K562 (cell line): Measurements from ENCODE around the gene INO80C. TPM values are rescaled to one million over a fixed set of nuclear protein-coding genes. Genes with fewer than 3 reads are reported as not detected.

ENCODE experiments used
- ARID3A ChIP-seq: IDR thresholded peaks from 2 replicates; pipeline ENCODE4 v1.6.1; 2012; ENCODE audit warnings: low read depth, low read length, improper control_type of control experiment, borderline replicate concordance
- EWSR1 ChIP-seq: fragments of 450-650 bp; IDR thresholded peaks from 2 replicates; pipeline ENCODE4 v1.6.1; 2018; ENCODE audit warnings: borderline replicate concordance, mild to moderate bottlenecking, low read depth, moderate library complexity; ENCODE audit not compliant: partially characterized antibody
- ID3 ChIP-seq, 2 experiments: fragments of 250-450 bp in 1 of 2; fragments of 450-650 bp in 1 of 2; sonication (Bioruptor Pico) in 1 of 2; IDR thresholded peaks; 2 replicates each; pipeline versions ENCODE4 v1.6.1 to v1.8.0; 2016 to 2021; ENCODE audit warnings: mild to moderate bottlenecking in 2 of 2, moderate library complexity in 2 of 2, missing compliant biosample characterization in 1 of 2, missing genetic modification characterization in 1 of 2
- JUN ChIP-seq, 2 experiments: sonication (generic) in 1 of 2; formaldehyde crosslinking in 1 of 2; IDR thresholded peaks; 2 replicates each; pipeline versions ENCODE4 v1.6.1 to v1.8.0; 2012 to 2022; ENCODE audit warnings: borderline replicate concordance in 2 of 2, mild to moderate bottlenecking in 2 of 2, improper control_type of control experiment in 1 of 2, low read depth in 1 of 2, low read length in 1 of 2, missing genetic modification reagents in 1 of 2
- NONO ChIP-seq, 2 experiments: fragments of 200-400 bp in 1 of 2; fragments of 450-650 bp in 1 of 2; formaldehyde crosslinking in 1 of 2; IDR thresholded peaks; 2 replicates each; pipeline ENCODE4 v1.6.1; 2017; ENCODE audit warnings: low read depth in 2 of 2, mild to moderate bottlenecking in 2 of 2, moderate library complexity in 2 of 2, low read length in 1 of 2
- SREBF1 ChIP-seq: fragments of 150-350 bp; IDR thresholded peaks from 2 replicates; pipeline ENCODE4 v1.6.1; 2014; ENCODE audit warnings: antibody characterized with exemption, low read depth, low read length, borderline replicate concordance
- SREBF2 ChIP-seq: sonication (generic); formaldehyde crosslinking; IDR thresholded peaks from 2 replicates; pipeline ENCODE4 v1.4.0; 2020; ENCODE audit warnings: mild to moderate bottlenecking, missing genetic modification reagents
- STAG1 ChIP-seq: sonication (generic); formaldehyde crosslinking; IDR thresholded peaks from 2 replicates; pipeline ENCODE4 v1.5.0; 2020; ENCODE audit warnings: missing genetic modification reagents, borderline replicate concordance
- THAP12 ChIP-seq: fragments of 250-450 bp; sonication (Bioruptor Pico); IDR thresholded peaks from 2 replicates; pipeline ENCODE4 v1.9.0; 2021; ENCODE audit warnings: mild to moderate bottlenecking, inconsistent platforms
- TOE1 ChIP-seq, 2 experiments: fragments of 450-650 bp in 1 of 2; sonication (generic) in 1 of 2; formaldehyde crosslinking in 1 of 2; IDR thresholded peaks; 2 replicates each; pipeline versions ENCODE4 v1.7.1 to v1.8.0; 2016 to 2022; ENCODE audit warnings: borderline replicate concordance in 2 of 2, mild to moderate bottlenecking in 2 of 2, antibody characterized with exemption in 1 of 2, inconsistent platforms in 1 of 2, low read depth in 1 of 2, missing genetic modification reagents in 1 of 2, moderate library complexity in 1 of 2
- ZBTB49 ChIP-seq: sonication (generic); formaldehyde crosslinking; IDR thresholded peaks from 2 replicates; pipeline ENCODE4 v1.8.0; 2022; ENCODE audit warnings: missing genetic modification reagents, mild to moderate bottlenecking, borderline replicate concordance
- ZC3H4 ChIP-seq: sonication (generic); formaldehyde crosslinking; IDR thresholded peaks from 2 replicates; pipeline ENCODE4 v1.9.0; 2021; ENCODE audit warnings: missing genetic modification reagents, borderline replicate concordance
- ZNF239 ChIP-seq: fragments of 250-450 bp; sonication (Bioruptor Pico); IDR thresholded peaks from 2 replicates; pipeline ENCODE4 v1.4.0; 2020; ENCODE audit warnings: mild to moderate bottlenecking
- ZNF561 ChIP-seq: fragments of 450-650 bp; formaldehyde crosslinking; conservative IDR thresholded peaks from 2 replicates; pipeline ENCODE4 v1.4.0; 2020; ENCODE audit warnings: mild to moderate bottlenecking, moderate library complexity
- polyA plus RNA-seq, 8 experiments: library from polyadenylated mRNA; depleted of rRNA in 4 of 8; stranded (reverse) in 5 of 8; unstranded in 3 of 8; fragments of >200 nt; fragmentation: Nextera tagmentation in 2 of 8; fragmentation: Illumina TruSeq in 1 of 8; extraction: Ambion mirVana in 2 of 8; extraction: Trizol in 1 of 8; gene quantifications; 2 replicates each; pipeline versions ENCODE4 v1.2.1 to v1.2.3, GENCODE V29; 2011 to 2014; ENCODE audit warnings: inconsistent platforms in 1 of 8, missing spikeins in 1 of 8
- total RNA-seq, 7 experiments: library from RNA; depleted of rRNA in 6 of 7; stranded (reverse); fragments of >200 nt in 6 of 7; fragmentation: Illumina TruSeq in 2 of 7; extraction: Trizol in 2 of 7; gene quantifications; 2 replicates each; pipeline versions ENCODE4 v1.2.1 to v1.2.3, GENCODE V29; 2011 to 2021; ENCODE audit warnings: low replicate concordance in 1 of 7

Gene INO80C
- total and polyA plus RNA-seq, 9 of the 15 experiments (the other 6 are each of a cell fraction or from before 2014, with no cell fraction given) = 14.3 to 53.3 (median 46.6) TPM

- TF ChIP-seq THAP12 (CRISPR knock-in tag) = peak; percentile 91
- TF ChIP-seq ZNF239 (CRISPR knock-in tag) = peak; percentile 47; the same call in 1 of the 2 replicates
- peak; percentile 56; the same call in 1 of the 2 replicates for TF ChIP-seq ARID3A
- TF ChIP-seq EWSR1 = no peak
- no peak for TF ChIP-seq ZNF561 (CRISPR knock-in tag)
- TF ChIP-seq TOE1 (IDR thresholded peaks at IDR 0.05; ENCODE audit: borderline replicate concordance) = peak; percentile 98
- TF ChIP-seq TOE1 (CRISPR knock-in tag; IDR thresholded peaks at IDR 0.05; ENCODE audit: borderline replicate concordance, low read depth) = 0 out of 2 replicates have a peak, but pooled peaks have one; percentile 68
- TF ChIP-seq JUN (IDR thresholded peaks at IDR 0.05; ENCODE audit: borderline replicate concordance, low read depth, low read length) = peak; percentile 51; the same call in 1 of the 2 replicates
- no peak for TF ChIP-seq JUN (CRISPR knock-in tag; IDR thresholded peaks at IDR 0.05; ENCODE audit: borderline replicate concordance)
- TF ChIP-seq STAG1 = no peak
- no peak for TF ChIP-seq ID3 (CRISPR knock-in tag; IDR thresholded peaks at IDR 0.05)
- TF ChIP-seq ID3 (tag; IDR thresholded peaks at IDR 0.05) = peak; percentile 77; the same call in 1 of the 2 replicates
- no peak; the same call in 1 of the 2 replicates for TF ChIP-seq ZBTB49 (CRISPR knock-in tag)
- 0 out of 2 replicates have a peak, but pooled peaks have one; percentile 78 for TF ChIP-seq SREBF2 (CRISPR knock-in tag)
- peak; percentile 78; the same call in 1 of the 2 replicates for TF ChIP-seq SREBF1
- peak; percentile 29 to 90; a peak in 3 of 4 replicates for TF ChIP-seq NONO (IDR thresholded peaks at IDR 0.05; ENCODE audit: low read depth in 2 of 2, low read length in 1 of 2)
- 0 out of 2 replicates have a peak, but pooled peaks have one; percentile 53 for TF ChIP-seq ZC3H4
These were observed at the start of gene INO80C (continued) for GRCh38 chr18:35497370-35498197.
